ENCODE measurements around the gene ANK3.

GRCh38 chr10:60194421-60194820 lies 195.3 kb downstream of the ANK3 start:
- TF ChIP-seq CTCF (IDR thresholded peaks at IDR 0.05 in 4 of 5, conservative IDR thresholded peaks at IDR 0.05 in 1 of 5) (no peak), POLR2A (IDR thresholded peaks at IDR 0.05) (no peak)
